Testis (tissue), 2 donors: Measurements from ENCODE around the gene CHST9.

ENCODE experiments used
- CTCF ChIP-seq, 3 experiments: fragments of 450-650 bp in 2 of 3; fragments of 200-600 bp in 1 of 3; sonication (generic) in 1 of 3; IDR thresholded peaks; one replicate each; pipeline ENCODE4 v1.5.1; 2016 to 2019; ENCODE audit warnings: antibody characterized with exemption in 3 of 3, mild to moderate bottlenecking in 2 of 3, moderate library complexity in 1 of 3
- POLR2A ChIP-seq: fragments of 450-650 bp; IDR thresholded peaks from one replicate; pipeline ENCODE4 v1.6.1; 2017; ENCODE audit warnings: antibody characterized with exemption, mild to moderate bottlenecking, moderate library complexity

GRCh38 chr18:27178424-27178823, 6.7 kb downstream of the CHST9 start:
- TF ChIP-seq CTCF (IDR thresholded peaks at IDR 0.05) (no peak), POLR2A (no peak)
